ENCODE data around the gene DAB1.

- TF ChIP-seq CTCF (IDR thresholded peaks at IDR 0.05 in 2 of 3, conservative IDR thresholded peaks at IDR 0.05 in 1 of 3; ENCODE audit: borderline replicate concordance in 1 of 3, insufficient read depth in 1 of 3, low read depth in 2 of 3, low read length in 2 of 3) (no peak), CEBPB (IDR thresholded peaks at IDR 0.05; ENCODE audit: low read depth) (no peak), ZFX (IDR thresholded peaks at IDR 0.05) (no peak), POLR2AphosphoS5 (IDR thresholded peaks at IDR 0.05; ENCODE audit: low read depth, low read length) (no peak)
Measured at GRCh38 chr1:57337623-57338022, 86.2 kb downstream of the DAB1 start.

Measured in HCT116 (cell line).